Heart left ventricle (tissue), 16 donors: Measurements from ENCODE around the gene UBE2D1. TPM values are rescaled to one million over a fixed set of nuclear protein-coding genes. Genes with fewer than 3 reads are reported as not detected.

Experiments used
- ATAC-seq, 4 donors: fragments of 200-7000 bp; cut with Tn5 transposase; one replicate each; pipeline ENCODE4 v1.9.1; 2020 to 2022; ENCODE audit warnings: moderate library complexity in 4 of 4, mild to moderate bottlenecking in 3 of 4, moderate number of reproducible peaks in 1 of 4
- DNase-seq, 5 donors: peaks; one replicate each; pipeline ENCODE4 v3.0.0-alpha.2; 2020
- H3K27ac ChIP-seq, 12 donors: fragments of 200-600 bp; sonication (generic) in 4 of 12; one replicate each; pipeline versions ENCODE4 v1.5.0 to v1.8.0; 2016 to 2022; ENCODE audit warnings: mild to moderate bottlenecking in 2 of 12
- H3K27me3 ChIP-seq, 9 donors: fragments of 200-600 bp; sonication (generic) in 2 of 9; one replicate each; pipeline versions ENCODE4 v1.5.1 to v1.8.0; 2016 to 2022; ENCODE audit warnings: mild to moderate bottlenecking in 3 of 9
- H3K36me3 ChIP-seq, 9 donors: fragments of 200-600 bp; sonication (generic) in 2 of 9; one replicate each; pipeline versions ENCODE4 v1.5.0 to v1.8.0; 2018 to 2022; ENCODE audit warnings: mild to moderate bottlenecking in 2 of 9
- H3K4me1 ChIP-seq, 12 donors: fragments of 200-600 bp; sonication (generic) in 4 of 12; one replicate each; pipeline versions ENCODE4 v1.5.0 to v1.8.0; 2016 to 2022; ENCODE audit warnings: mild to moderate bottlenecking in 3 of 12
- H3K4me3 ChIP-seq, 12 donors: fragments of 200-600 bp; sonication (generic) in 4 of 12; one replicate each; pipeline versions ENCODE4 v1.5.0 to v1.8.0; 2017 to 2022; ENCODE audit warnings: mild to moderate bottlenecking in 9 of 12, moderate library complexity in 4 of 12
- H3K9me3 ChIP-seq, 12 donors: fragments of 200-600 bp; sonication (generic) in 4 of 12; one replicate each; pipeline versions ENCODE4 v1.5.0 to v1.8.0; 2016 to 2022; ENCODE audit warnings: mild to moderate bottlenecking in 1 of 12
- CTCF ChIP-seq, 12 donors: fragments of 200-600 bp; sonication (generic) in 4 of 12; IDR thresholded peaks; one replicate each; pipeline versions ENCODE4 v1.5.0 to v1.8.0; 2018 to 2022; ENCODE audit warnings: antibody characterized with exemption in 12 of 12, mild to moderate bottlenecking in 5 of 12
- POLR2A ChIP-seq, 2 donors: fragments of 450-650 bp; IDR thresholded peaks; one replicate each; pipeline ENCODE4 v1.6.1; 2017; ENCODE audit warnings: antibody characterized with exemption in 2 of 2, mild to moderate bottlenecking in 2 of 2, moderate library complexity in 2 of 2
- WGBS, 4 donors: extraction: QIAGEN DNeasy Blood & Tissue Kit in 2 of 4; methylation state at CpG; one replicate each; pipeline versions ENCODE4 v1.1.5 to v1.1.7; 2013 to 2018; 5-methylcytosine and 5-hydroxymethylcytosine counted together
- intact Hi-C, 10 donors: fragments of 100-400 bp; cut with DNase I; formaldehyde crosslinking; loops; one replicate each; pipeline versions ENCODE4 v1.11.1 to v1.14.2; 2022
- polyA plus RNA-seq, 2 donors: library from polyadenylated mRNA; stranded (reverse); fragments of 200-250 nt; gene quantifications; one replicate each; pipeline ENCODE4 v1.2.3, GENCODE V29; 2013
- total RNA-seq, 9 donors: library from RNA; depleted of rRNA in 2 of 9; stranded (reverse); fragments of >200 nt in 2 of 9; fragmentation: NEBNext Ultra II Directional in 3 of 9; extraction: Animal tissue kit (Norgen Biotek cat#: 25700) in 3 of 9; gene quantifications; one replicate each; pipeline versions ENCODE4 v1.1.0 to v1.2.4, GENCODE V29; 2016 to 2023
- donor health status: ischemic (EF 13 %, LVEDD 7.1; RV severe dilation, severe dysfunction).
- donor health status: healthy with polysubstance abuse.
- donor health status: DM: no; HTN: yes; CAD: no.
- donor health status: DM: no; HTN: no; CAD: no.
- donor health status: ischemic (EF 25% LVEDD 6.9; RV normal size, moderate dysfunction).
- donor health status: ischemic (EF 25% LVEDD 5.7; RV mildly dilated, moderate dysfunction).
- donor health status: healthy.
- donor health status: DM: yes; HTN: yes; CAD: no.
- donor health status: ischemic (EF 35%, LVEDD 5.7; RV mildly dilated, moderate dysfunction).
- donor health status: nonischemic (EF 11% LVEDD 7.7; RV severe dilation, severe dysfunction).
- donor health status: DM: yes; HTN: yes; CAD: no.
- donor health status: PGD.
- donor health status: ischemic (EF 29% LVEDD 5.4; RV normal size, mild dysfunction).
- donor health status: nonischemic (EF 23%, LVEDD 6.1; RV moderate dilation, normal function).

The UBE2D1 gene
- total and polyA plus RNA-seq, 11 donors: 16.9 to 84.2 (median 50.2) TPM

- TF ChIP-seq CTCF (IDR thresholded peaks at IDR 0.05) (no peak), POLR2A (IDR thresholded peaks at IDR 0.05) (no peak)
- H3K4me3 ChIP-seq: no peak overlapping the region
- intact Hi-C loops: no loop called here
- H3K36me3 ChIP-seq: no peaks in the 10 kb centered on the region
- peaks cover 0 to 16% (median 0%) of the 10 kb centered on the region in 12 donors for H3K4me1 ChIP-seq
- no peaks in the 10 kb centered on the region for H3K27me3 ChIP-seq
- no peak for ATAC-seq
- no peak for DNase-seq
- H3K9me3 ChIP-seq: no peaks in the 10 kb centered on the region
- H3K27ac ChIP-seq: no peak overlapping the region
- WGBS, 4 donors: 53 to 69% (median 62%) methylated on average over 2 of the region's 2 CpGs
Measured at GRCh38 chr10:58318346-58318745, 16.5 kb upstream of the UBE2D1 start.

GRCh38 chr10:58319599-58319998, 15.2 kb upstream of the UBE2D1 start:
- H3K4me3 ChIP-seq: no peak overlapping the region
- H3K27me3 ChIP-seq: no peaks in the 10 kb centered on the region
- peak in 3 of 4 donors; percentile 45 to 57 (median 55) for ATAC-seq
- no peaks in the 10 kb centered on the region for H3K36me3 ChIP-seq
- H3K27ac ChIP-seq: no peak overlapping the region
- intact Hi-C loops: no loop called here
- H3K9me3 ChIP-seq: no peaks in the 10 kb centered on the region
- WGBS, 4 donors: 76 to 90% (median 85%) methylated on average over 1 of the region's 1 CpG
- no peak for TF ChIP-seq POLR2A (IDR thresholded peaks at IDR 0.05)
- TF ChIP-seq CTCF (IDR thresholded peaks at IDR 0.05): peak in 3 of 12 donors; percentile 12 to 22 (median 18)
- peaks cover 0 to 18% (median 0%) of the 10 kb centered on the region in 12 donors for H3K4me1 ChIP-seq
- DNase-seq: no peak

GRCh38 chr10:58320351-58321049, 14.3 kb upstream of the UBE2D1 start:
- TF ChIP-seq CTCF (IDR thresholded peaks at IDR 0.05) (no peak), POLR2A (IDR thresholded peaks at IDR 0.05) (no peak)
- WGBS, 4 donors: 91 to 96% (median 94%) methylated on average over 4 of the region's 4 CpGs
- Histone ChIP-seq H3K9me3 (no peaks in the 10 kb centered on the region), H3K27me3 (no peaks in the 10 kb centered on the region), H3K27ac (no peak overlapping the region), H3K4me1 (peaks cover 0 to 18% (median 0%) of the 10 kb centered on the region in 12 donors), H3K4me3 (no peak overlapping the region), H3K36me3 (no peaks in the 10 kb centered on the region)
- intact Hi-C loops: no loop called here
- ATAC-seq (no peak), DNase-seq (no peak)

- no peaks in the 10 kb centered on the region for H3K27me3 ChIP-seq
- WGBS, 4 donors: 56 to 72% (median 63%) methylated on average over 3 of the region's 3 CpGs
- no peak for TF ChIP-seq CTCF (IDR thresholded peaks at IDR 0.05)
- TF ChIP-seq POLR2A (IDR thresholded peaks at IDR 0.05): no peak
- ATAC-seq (peak in 2 of 4 donors; percentile 30 to 34), DNase-seq (no peak)
- no peaks in the 10 kb centered on the region for H3K9me3 ChIP-seq
- no peak overlapping the region for H3K4me3 ChIP-seq
- intact Hi-C loops: no loop called here
- H3K27ac ChIP-seq: peak overlapping the region in 1 of 12 donors; percentile 79
- H3K4me1 ChIP-seq: peaks cover 0 to 18% (median 0%) of the 10 kb centered on the region in 12 donors
- no peaks in the 10 kb centered on the region for H3K36me3 ChIP-seq
Measured at GRCh38 chr10:58322072-58322834, 12.6 kb upstream of the UBE2D1 start.
